ENCODE results near the gene CILP2.

DNA sequence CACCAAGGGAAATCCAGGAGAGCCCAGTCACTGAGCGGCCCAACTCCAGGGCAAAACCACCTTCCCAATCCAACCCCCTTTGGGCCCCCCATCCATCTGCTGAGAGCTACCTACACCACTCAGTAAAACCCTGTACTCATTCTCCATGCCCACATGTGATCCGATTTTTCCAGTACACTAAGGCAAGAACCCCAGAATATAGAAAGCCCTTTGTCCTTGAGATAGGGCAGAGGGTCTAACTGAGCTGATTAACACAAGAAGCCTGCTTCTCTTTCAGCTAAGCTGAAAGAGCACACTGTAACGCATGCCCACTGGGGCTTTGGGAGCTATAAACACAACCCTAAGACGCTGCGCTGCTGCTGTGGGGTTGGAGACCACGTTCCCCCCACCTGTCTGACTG lies 44.4 kb downstream of the CILP2 start:
- TF ChIP-seq, protein P1, sequence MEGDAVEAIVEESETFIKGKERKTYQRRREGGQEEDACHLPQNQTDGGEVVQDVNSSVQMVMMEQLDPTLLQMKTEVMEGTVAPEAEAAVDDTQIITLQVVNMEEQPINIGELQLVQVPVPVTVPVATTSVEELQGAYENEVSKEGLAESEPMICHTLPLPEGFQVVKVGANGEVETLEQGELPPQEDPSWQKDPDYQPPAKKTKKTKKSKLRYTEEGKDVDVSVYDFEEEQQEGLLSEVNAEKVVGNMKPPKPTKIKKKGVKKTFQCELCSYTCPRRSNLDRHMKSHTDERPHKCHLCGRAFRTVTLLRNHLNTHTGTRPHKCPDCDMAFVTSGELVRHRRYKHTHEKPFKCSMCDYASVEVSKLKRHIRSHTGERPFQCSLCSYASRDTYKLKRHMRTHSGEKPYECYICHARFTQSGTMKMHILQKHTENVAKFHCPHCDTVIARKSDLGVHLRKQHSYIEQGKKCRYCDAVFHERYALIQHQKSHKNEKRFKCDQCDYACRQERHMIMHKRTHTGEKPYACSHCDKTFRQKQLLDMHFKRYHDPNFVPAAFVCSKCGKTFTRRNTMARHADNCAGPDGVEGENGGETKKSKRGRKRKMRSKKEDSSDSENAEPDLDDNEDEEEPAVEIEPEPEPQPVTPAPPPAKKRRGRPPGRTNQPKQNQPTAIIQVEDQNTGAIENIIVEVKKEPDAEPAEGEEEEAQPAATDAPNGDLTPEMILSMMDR (IDR thresholded peaks at IDR 0.05; ENCODE audit: borderline replicate concordance, extremely low read depth, low read length, poor library complexity, severe bottlenecking) = no peak
- no peak for TF ChIP-seq EZH2 (IDR thresholded peaks at IDR 0.05; ENCODE audit: borderline replicate concordance, low read depth, low read length, severe bottlenecking)

Data from DND-41 (cell line).